ENCODE results near the gene NAMPT. TPM values are rescaled to one million over a fixed set of nuclear protein-coding genes. Genes with fewer than 3 reads are reported as not detected.
"Not testable (repeated sequence)": the region's sequence is repeated elsewhere in the genome, so short reads cannot be mapped to it uniquely, and the experiment has no call there.

The NAMPT gene
- total RNA-seq, 3 donors from 2014 or later (not counting 1 experiment from before 2014, with no cell fraction given): 194 to 414 (median 270) TPM

DNA sequence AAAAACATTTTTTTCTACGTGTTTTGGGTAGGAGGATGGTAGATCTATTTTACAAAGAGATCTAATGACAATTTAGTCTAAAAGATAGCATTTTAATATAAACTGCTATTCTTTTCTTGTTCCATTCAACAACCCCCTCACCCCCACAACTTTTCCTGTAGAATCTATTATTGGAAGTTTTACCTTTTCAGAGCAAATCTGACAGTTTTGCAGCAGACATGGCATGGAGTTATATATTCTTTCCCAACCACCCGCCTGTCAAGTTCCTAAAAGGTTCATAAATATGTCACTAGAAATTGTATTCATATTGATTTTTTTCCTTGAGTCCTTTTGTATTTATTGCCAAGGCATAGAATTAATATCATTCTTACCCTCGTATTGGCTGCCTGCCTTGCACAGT lies 21.5 kb upstream of the NAMPT start:
- Histone ChIP-seq H3K36me3 (ENCODE audit: control insufficient read depth, insufficient read depth, low read length) (no peaks in the 10 kb centered on the region), H3K27me3 (ENCODE audit: control insufficient read depth, insufficient read depth, low read length) (no peaks in the 10 kb centered on the region), H3K27ac (ENCODE audit: low read length) (no peak overlapping the region), H3K4me3 (ENCODE audit: low read length) (no peak overlapping the region), H3K4me1 (ENCODE audit: control insufficient read depth, insufficient read depth, low read length) (no peaks in the 10 kb centered on the region), H3K9me3 (ENCODE audit: control insufficient read depth, insufficient read depth, low read length) (no peaks in the 10 kb centered on the region)
- no peak for ATAC-seq
- Mint-ChIP-seq H3K9me3 (peaks cover 0 to 4% of the 10 kb centered on the region in 2 donors), H3K27me3 (ENCODE audit: low read depth in 2 of 2) (peaks cover 24 to 27% of the 10 kb centered on the region in 2 donors), H3K4me1 (no peaks in the 10 kb centered on the region), H3K4me3 (no peak overlapping the region), H3K27ac (no peak overlapping the region), H3K36me3 (peaks cover 12% of the 10 kb centered on the region)
- no peak for DNase-seq
- intact Hi-C loops (cut with micrococcal nuclease): no loop called here
- TF ChIP-seq, protein P1, sequence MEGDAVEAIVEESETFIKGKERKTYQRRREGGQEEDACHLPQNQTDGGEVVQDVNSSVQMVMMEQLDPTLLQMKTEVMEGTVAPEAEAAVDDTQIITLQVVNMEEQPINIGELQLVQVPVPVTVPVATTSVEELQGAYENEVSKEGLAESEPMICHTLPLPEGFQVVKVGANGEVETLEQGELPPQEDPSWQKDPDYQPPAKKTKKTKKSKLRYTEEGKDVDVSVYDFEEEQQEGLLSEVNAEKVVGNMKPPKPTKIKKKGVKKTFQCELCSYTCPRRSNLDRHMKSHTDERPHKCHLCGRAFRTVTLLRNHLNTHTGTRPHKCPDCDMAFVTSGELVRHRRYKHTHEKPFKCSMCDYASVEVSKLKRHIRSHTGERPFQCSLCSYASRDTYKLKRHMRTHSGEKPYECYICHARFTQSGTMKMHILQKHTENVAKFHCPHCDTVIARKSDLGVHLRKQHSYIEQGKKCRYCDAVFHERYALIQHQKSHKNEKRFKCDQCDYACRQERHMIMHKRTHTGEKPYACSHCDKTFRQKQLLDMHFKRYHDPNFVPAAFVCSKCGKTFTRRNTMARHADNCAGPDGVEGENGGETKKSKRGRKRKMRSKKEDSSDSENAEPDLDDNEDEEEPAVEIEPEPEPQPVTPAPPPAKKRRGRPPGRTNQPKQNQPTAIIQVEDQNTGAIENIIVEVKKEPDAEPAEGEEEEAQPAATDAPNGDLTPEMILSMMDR (IDR thresholded peaks at IDR 0.05): no peak
- 100% methylated on average over 1 of the region's 3 CpGs for WGBS (ENCODE audit: insufficient coverage)

DNA sequence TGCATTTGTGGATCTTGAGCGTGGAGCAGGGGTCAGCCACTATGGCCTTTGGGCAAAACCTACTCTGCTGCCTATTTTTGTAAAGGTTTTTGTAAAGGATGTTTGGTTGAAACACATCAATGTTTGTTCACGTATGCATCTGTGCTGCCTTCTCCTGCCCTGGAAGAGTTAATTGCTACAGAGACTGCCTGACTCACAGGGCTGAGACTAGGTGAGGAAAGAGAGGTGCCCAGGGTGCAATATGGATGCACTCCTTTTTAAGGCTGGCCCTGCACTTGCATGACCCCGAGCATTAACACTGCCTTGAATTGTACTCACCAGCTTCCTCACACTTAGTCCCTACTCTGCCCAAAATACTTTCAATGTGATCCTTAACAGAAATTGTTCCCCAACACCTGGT lies 20.9 kb upstream of the NAMPT start:
- peaks cover 14% of the 10 kb centered on the region for H3K36me3 Mint-ChIP-seq
- DNase-seq: no peak
- H3K27ac Mint-ChIP-seq: no peak overlapping the region
- peaks cover 21 to 32% of the 10 kb centered on the region in 2 donors for H3K27me3 Mint-ChIP-seq (ENCODE audit: low read depth in 2 of 2)
- TF ChIP-seq, protein P1 (IDR thresholded peaks at IDR 0.05): no peak
- Histone ChIP-seq H3K27me3 (ENCODE audit: control insufficient read depth, insufficient read depth, low read length) (no peaks in the 10 kb centered on the region), H3K36me3 (ENCODE audit: control insufficient read depth, insufficient read depth, low read length) (no peaks in the 10 kb centered on the region), H3K4me1 (ENCODE audit: control insufficient read depth, insufficient read depth, low read length) (no peaks in the 10 kb centered on the region), H3K4me3 (ENCODE audit: low read length) (no peak overlapping the region), H3K9me3 (ENCODE audit: control insufficient read depth, insufficient read depth, low read length) (no peaks in the 10 kb centered on the region), H3K27ac (ENCODE audit: low read length) (no peak overlapping the region)
- H3K4me1 Mint-ChIP-seq: no peaks in the 10 kb centered on the region
- H3K9me3 Mint-ChIP-seq: peaks cover 2 to 6% of the 10 kb centered on the region in 2 donors
- 88% methylated on average over 3 of the region's 3 CpGs for WGBS (ENCODE audit: insufficient coverage)
- H3K4me3 Mint-ChIP-seq: no peak overlapping the region
- intact Hi-C loops (cut with micrococcal nuclease): no loop called here
- ATAC-seq: no peak

DNA sequence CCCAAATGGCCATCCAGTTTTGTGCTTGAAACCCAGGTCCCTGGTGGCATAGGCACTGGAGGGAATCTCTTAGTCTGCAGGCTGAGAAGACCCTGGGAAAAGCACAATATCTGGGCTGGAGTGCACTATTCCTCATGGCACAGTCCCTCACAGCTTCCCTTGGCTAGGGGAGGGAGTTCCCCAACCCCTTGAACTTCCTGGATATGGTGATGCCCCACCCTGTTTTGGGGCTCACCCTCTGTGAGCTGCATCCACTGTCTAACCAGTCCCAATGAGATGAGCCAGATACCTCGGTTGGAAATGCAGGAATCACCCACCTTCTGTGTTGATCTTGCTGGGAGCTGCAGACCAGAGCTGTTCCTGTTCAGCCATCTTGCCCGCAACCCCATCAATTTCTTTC lies 19.8 kb upstream of the NAMPT start:
- H3K36me3 Mint-ChIP-seq: peaks cover 14% of the 10 kb centered on the region
- no peaks in the 10 kb centered on the region for H3K9me3 ChIP-seq (ENCODE audit: control insufficient read depth, insufficient read depth, low read length)
- no peak overlapping the region for H3K27ac ChIP-seq (ENCODE audit: low read length)
- TF ChIP-seq, protein P1 (IDR thresholded peaks at IDR 0.05): no peak
- H3K4me1 Mint-ChIP-seq: no peaks in the 10 kb centered on the region
- H3K27me3 Mint-ChIP-seq (ENCODE audit: low read depth in 2 of 2): peaks cover 21 to 39% of the 10 kb centered on the region in 2 donors
- no peaks in the 10 kb centered on the region for H3K27me3 ChIP-seq (ENCODE audit: control insufficient read depth, insufficient read depth, low read length)
- intact Hi-C loops (cut with micrococcal nuclease): no loop called here
- ATAC-seq: no peak
- H3K4me1 ChIP-seq (ENCODE audit: control insufficient read depth, insufficient read depth, low read length): no peaks in the 10 kb centered on the region
- peaks cover 2 to 6% of the 10 kb centered on the region in 2 donors for H3K9me3 Mint-ChIP-seq
- H3K4me3 Mint-ChIP-seq: no peak overlapping the region
- WGBS (ENCODE audit: insufficient coverage): 93% methylated on average over 2 of the region's 2 CpGs
- no peaks in the 10 kb centered on the region for H3K36me3 ChIP-seq (ENCODE audit: control insufficient read depth, insufficient read depth, low read length)
- DNase-seq: no peak
- H3K27ac Mint-ChIP-seq: no peak overlapping the region
- no peak overlapping the region for H3K4me3 ChIP-seq (ENCODE audit: low read length)

DNA sequence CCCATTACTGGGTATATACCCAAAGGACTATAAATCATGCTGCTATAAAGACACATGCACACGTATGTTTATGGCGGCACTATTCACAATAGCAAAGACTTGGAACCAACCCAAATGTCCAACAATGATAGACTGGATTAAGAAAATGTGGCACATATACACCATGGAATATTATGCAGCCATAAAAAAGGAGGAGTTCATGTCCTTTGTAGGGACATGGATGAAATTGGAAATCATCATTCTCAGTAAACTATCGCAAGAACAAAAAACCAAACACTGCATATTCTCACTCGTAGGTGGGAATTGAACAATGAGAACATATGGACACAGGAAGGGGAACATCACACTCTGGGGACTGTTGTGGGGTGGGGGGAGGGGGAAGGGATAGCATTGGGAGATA lies 13.8 kb upstream of the NAMPT start:
- H3K9me3 ChIP-seq (ENCODE audit: control insufficient read depth, insufficient read depth, low read length); H3K4me1 ChIP-seq (ENCODE audit: control insufficient read depth, insufficient read depth, low read length); DNase-seq; H3K4me3 ChIP-seq (ENCODE audit: low read length); H3K4me1 Mint-ChIP-seq; H3K27ac Mint-ChIP-seq; H3K36me3 ChIP-seq (ENCODE audit: control insufficient read depth, insufficient read depth, low read length); ATAC-seq; H3K4me3 Mint-ChIP-seq; H3K9me3 Mint-ChIP-seq; H3K27ac ChIP-seq (ENCODE audit: low read length); intact Hi-C loops (cut with micrococcal nuclease); H3K27me3 ChIP-seq (ENCODE audit: control insufficient read depth, insufficient read depth, low read length): not testable (repeated sequence)
- no CpG with 5 or more reads among the region's 4 CpGs for WGBS (ENCODE audit: insufficient coverage)
- Mint-ChIP-seq H3K36me3 (peaks cover 14% of the 10 kb centered on the region), H3K27me3 (ENCODE audit: low read depth in 2 of 2) (peaks cover 13 to 31% of the 10 kb centered on the region in 2 donors)

DNA sequence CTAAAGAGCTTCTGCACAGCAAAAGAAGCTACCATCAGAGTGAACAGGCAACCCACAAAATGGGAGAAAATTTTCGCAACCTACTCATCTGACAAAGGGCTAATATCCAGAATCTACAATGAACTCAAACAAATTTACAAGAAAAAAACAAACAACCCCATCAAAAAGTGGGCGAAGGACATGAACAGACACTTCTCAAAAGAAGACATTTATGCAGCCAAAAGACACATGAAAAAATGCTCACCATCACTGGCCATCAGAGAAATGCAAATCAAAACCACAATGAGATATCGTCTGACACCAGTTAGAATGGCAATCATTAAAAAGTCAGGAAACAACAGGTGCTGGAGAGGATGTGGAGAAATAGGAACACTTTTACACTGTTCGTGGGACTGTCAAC lies 13.4 kb upstream of the NAMPT start:
- H3K4me1 ChIP-seq (ENCODE audit: control insufficient read depth, insufficient read depth, low read length); H3K27ac ChIP-seq (ENCODE audit: low read length); DNase-seq; ATAC-seq; intact Hi-C loops (cut with micrococcal nuclease); H3K27me3 ChIP-seq (ENCODE audit: control insufficient read depth, insufficient read depth, low read length); H3K27ac Mint-ChIP-seq; H3K9me3 ChIP-seq (ENCODE audit: control insufficient read depth, insufficient read depth, low read length); H3K9me3 Mint-ChIP-seq; H3K4me1 Mint-ChIP-seq; H3K4me3 Mint-ChIP-seq; H3K4me3 ChIP-seq (ENCODE audit: low read length); H3K36me3 ChIP-seq (ENCODE audit: control insufficient read depth, insufficient read depth, low read length): not testable (repeated sequence)
- peaks cover 12 to 34% of the 10 kb centered on the region in 2 donors for H3K27me3 Mint-ChIP-seq (ENCODE audit: low read depth in 2 of 2)
- WGBS (ENCODE audit: insufficient coverage): no CpG with 5 or more reads among the region's 4 CpGs
- peaks cover 14% of the 10 kb centered on the region for H3K36me3 Mint-ChIP-seq

Data from natural killer cell (primary cell).